ENCODE data around the gene TMEM115. TPM values are rescaled to one million over a fixed set of nuclear protein-coding genes. Genes with fewer than 3 reads are reported as not detected.

The TMEM115 gene
- total RNA-seq, 1 experiment from 2014 or later, result 17.3 TPM

- ChIA-PET POLR2A (ENCODE audit: low non-redundant PET) (no interaction called here), CTCF (no interaction called here)
- Histone ChIP-seq H3K27ac (ENCODE audit: low read depth, low read length, poor library complexity, severe bottlenecking) (no peak overlapping the region), H3K4me1 (ENCODE audit: insufficient read depth, low read length, poor library complexity, severe bottlenecking) (no peaks in the 10 kb centered on the region), H3K4me3 (ENCODE audit: low read depth, low read length, poor library complexity, severe bottlenecking) (no peak overlapping the region), H3K9me3 (ENCODE audit: low read depth, low read length, poor library complexity, severe bottlenecking) (no peaks in the 10 kb centered on the region), H3K36me3 (ENCODE audit: insufficient read depth, low read length, poor library complexity, severe bottlenecking) (no peaks in the 10 kb centered on the region), H3K27me3 (replicated peaks; ENCODE audit: insufficient read depth, low read depth, low read length, poor library complexity) (no peaks in the 10 kb centered on the region)
- TF ChIP-seq EZH2 (IDR thresholded peaks at IDR 0.05; ENCODE audit: borderline replicate concordance, low read depth, low read length, poor library complexity, severe bottlenecking) (no peak), CTCF (conservative IDR thresholded peaks at IDR 0.05; ENCODE audit: low read depth, low read length) (no peak)
- intact Hi-C loops (cut with micrococcal nuclease; ENCODE audit: unreplicated experiment), result no loop called here
- DNase-seq (ENCODE audit: low spot score), result peak; percentile 6
- BruUV-seq (replicated peaks), result no TSS peak
Observed at GRCh38 chr3:50405249-50405648, 45.9 kb upstream of the TMEM115 start.

- no peak overlapping the region for H3K27ac ChIP-seq (ENCODE audit: low read depth, low read length, poor library complexity, severe bottlenecking)
- intact Hi-C loops (cut with micrococcal nuclease; ENCODE audit: unreplicated experiment), result no loop called here
Observed at GRCh38 chr3:50401978-50402595, 42.8 kb upstream of the TMEM115 start.

GRCh38 chr3:50396502-50396901, 37.2 kb upstream of the TMEM115 start:
- Histone ChIP-seq H3K27me3 (replicated peaks; ENCODE audit: insufficient read depth, low read depth, low read length, poor library complexity) (no peaks in the 10 kb centered on the region), H3K36me3 (ENCODE audit: insufficient read depth, low read length, poor library complexity, severe bottlenecking) (no peaks in the 10 kb centered on the region), H3K4me3 (ENCODE audit: low read depth, low read length, poor library complexity, severe bottlenecking) (no peak overlapping the region), H3K4me1 (ENCODE audit: insufficient read depth, low read length, poor library complexity, severe bottlenecking) (no peaks in the 10 kb centered on the region), H3K27ac (ENCODE audit: low read depth, low read length, poor library complexity, severe bottlenecking) (no peak overlapping the region), H3K9me3 (ENCODE audit: low read depth, low read length, poor library complexity, severe bottlenecking) (no peaks in the 10 kb centered on the region)
- no TSS peak for BruUV-seq (replicated peaks)
- intact Hi-C loops (cut with micrococcal nuclease; ENCODE audit: unreplicated experiment), result no loop called here
- CTCF ChIA-PET, result no interaction called here
- no peak for DNase-seq (ENCODE audit: low spot score)
- POLR2A ChIA-PET (ENCODE audit: low non-redundant PET), result no interaction called here
- no peak for TF ChIP-seq CTCF (conservative IDR thresholded peaks at IDR 0.05; ENCODE audit: low read depth, low read length)
- no peak for TF ChIP-seq EZH2 (IDR thresholded peaks at IDR 0.05; ENCODE audit: borderline replicate concordance, low read depth, low read length, poor library complexity, severe bottlenecking)

More at GRCh38 chr3:50401978-50402595, 42.8 kb upstream of the TMEM115 start:
- CTCF ChIA-PET, result no interaction called here
- Histone ChIP-seq H3K4me3 (ENCODE audit: low read depth, low read length, poor library complexity, severe bottlenecking) (no peak overlapping the region), H3K9me3 (ENCODE audit: low read depth, low read length, poor library complexity, severe bottlenecking) (no peaks in the 10 kb centered on the region), H3K36me3 (ENCODE audit: insufficient read depth, low read length, poor library complexity, severe bottlenecking) (no peaks in the 10 kb centered on the region), H3K27me3 (replicated peaks; ENCODE audit: insufficient read depth, low read depth, low read length, poor library complexity) (no peaks in the 10 kb centered on the region), H3K4me1 (ENCODE audit: insufficient read depth, low read length, poor library complexity, severe bottlenecking) (no peaks in the 10 kb centered on the region)
- TF ChIP-seq EZH2 (IDR thresholded peaks at IDR 0.05; ENCODE audit: borderline replicate concordance, low read depth, low read length, poor library complexity, severe bottlenecking) (no peak), CTCF (conservative IDR thresholded peaks at IDR 0.05; ENCODE audit: low read depth, low read length) (no peak)
- no peak for DNase-seq (ENCODE audit: low spot score)
- no TSS peak for BruUV-seq (replicated peaks)
- POLR2A ChIA-PET (ENCODE audit: low non-redundant PET), result no interaction called here
